K562 (cell line): ENCODE results near the gene MED15. TPM values are rescaled to one million over a fixed set of nuclear protein-coding genes. Genes with fewer than 3 reads are reported as not detected.

ENCODE experiments used
- CBFA2T3 ChIP-seq: fragments of 450-650 bp; IDR thresholded peaks from 2 replicates; pipeline ENCODE4 v1.6.1; 2017
- DACH1 ChIP-seq: fragments of 450-650 bp; IDR thresholded peaks from 2 replicates; pipeline ENCODE4 v1.6.1; 2018; ENCODE audit not compliant: partially characterized antibody
- FOXK1 ChIP-seq: sonication (generic); formaldehyde crosslinking; IDR thresholded peaks from 2 replicates; pipeline ENCODE4 v1.8.0; 2022; ENCODE audit warnings: missing genetic modification reagents, mild to moderate bottlenecking, borderline replicate concordance
- GABPB2 ChIP-seq: fragments of 250-450 bp; sonication (Bioruptor Pico); conservative IDR thresholded peaks from 2 replicates; pipeline ENCODE4 v1.5.1; 2021; ENCODE audit warnings: mild to moderate bottlenecking
- GATA2 ChIP-seq: sonication (generic); formaldehyde crosslinking; IDR thresholded peaks from 2 replicates; pipeline ENCODE4 v1.4.0; 2020; ENCODE audit warnings: mild to moderate bottlenecking, missing genetic modification reagents
- HOMEZ ChIP-seq: fragments of 250-450 bp; sonication (Bioruptor Pico); IDR thresholded peaks from 2 replicates; pipeline ENCODE4 v1.4.0; 2020; ENCODE audit warnings: mild to moderate bottlenecking, moderate library complexity
- IRF2 ChIP-seq: sonication (generic); formaldehyde crosslinking; IDR thresholded peaks from 2 replicates; pipeline ENCODE4 v1.8.1; 2022; ENCODE audit warnings: mild to moderate bottlenecking, missing genetic modification reagents
- MAFG ChIP-seq: fragments of 450-650 bp; conservative IDR thresholded peaks from 2 replicates; pipeline ENCODE4 v1.6.1; 2016; ENCODE audit warnings: missing genetic modification characterization, missing compliant biosample characterization
- MAFK ChIP-seq: IDR thresholded peaks from 2 replicates; pipeline ENCODE4 v1.6.1; 2011; ENCODE audit warnings: low read length, improper control_type of control experiment
- MAX ChIP-seq: sonication (generic); formaldehyde crosslinking; IDR thresholded peaks from 2 replicates; pipeline ENCODE4 v1.9.0; 2022; ENCODE audit warnings: mild to moderate bottlenecking, missing genetic modification reagents
- NR2C1 ChIP-seq, 2 experiments: fragments of 450-650 bp; IDR thresholded peaks; 2 replicates each; pipeline ENCODE4 v1.6.1; 2017; ENCODE audit warnings: mild to moderate bottlenecking in 2 of 2, antibody characterized with exemption in 1 of 2, inconsistent platforms in 1 of 2, missing compliant biosample characterization in 1 of 2, missing genetic modification characterization in 1 of 2
- NR3C1 ChIP-seq: sonication (generic); formaldehyde crosslinking; IDR thresholded peaks from 2 replicates; pipeline ENCODE4 v1.8.1; 2022; ENCODE audit warnings: missing genetic modification reagents
- PURB ChIP-seq: sonication (generic); formaldehyde crosslinking; IDR thresholded peaks from 2 replicates; pipeline ENCODE4 v1.9.0; 2021; ENCODE audit warnings: low read depth, mild to moderate bottlenecking, missing genetic modification reagents
- STAG1 ChIP-seq: sonication (generic); formaldehyde crosslinking; IDR thresholded peaks from 2 replicates; pipeline ENCODE4 v1.5.0; 2020; ENCODE audit warnings: missing genetic modification reagents, borderline replicate concordance
- TFAM ChIP-seq: fragments of 250-450 bp; sonication (Bioruptor Pico); conservative IDR thresholded peaks from 2 replicates; pipeline ENCODE4 v1.5.0; 2021; ENCODE audit warnings: mild to moderate bottlenecking, moderate library complexity
- USF1 ChIP-seq: sonication (generic); formaldehyde crosslinking; IDR thresholded peaks from 2 replicates; pipeline ENCODE4 v1.9.0; 2022; ENCODE audit warnings: mild to moderate bottlenecking, missing genetic modification reagents
- YY1 ChIP-seq, 3 experiments: IDR thresholded peaks; 2 replicates each; pipeline ENCODE4 v1.6.1; 2011; ENCODE audit warnings: low read length in 2 of 3, mild to moderate bottlenecking in 2 of 3, moderate library complexity in 2 of 3, borderline replicate concordance in 1 of 3, control low read depth in 1 of 3, low read depth in 1 of 3; ENCODE audit not compliant: insufficient read depth in 3 of 3, insufficient replicate concordance in 2 of 3, control insufficient read depth in 1 of 3, insufficient read length in 1 of 3; ENCODE audit errors: extremely low read depth in 1 of 3
- ZBTB7A ChIP-seq: IDR thresholded peaks from 2 replicates; pipeline ENCODE4 v1.6.1; 2011; ENCODE audit warnings: low read depth, mild to moderate bottlenecking, low read length, moderate library complexity, borderline replicate concordance; ENCODE audit not compliant: control insufficient read depth
- ZFP30 ChIP-seq: fragments of 250-450 bp; sonication (Bioruptor Pico); IDR thresholded peaks from 2 replicates; pipeline ENCODE4 v1.8.0; 2022; ENCODE audit warnings: moderate library complexity, mild to moderate bottlenecking, inconsistent platforms, borderline replicate concordance
- ZFPM2 ChIP-seq: fragments of 250-450 bp; sonication (Bioruptor Pico); IDR thresholded peaks from 2 replicates; pipeline ENCODE4 v1.5.1; 2022; ENCODE audit warnings: mild to moderate bottlenecking
- ZNF696 ChIP-seq: fragments of 250-450 bp; sonication (Bioruptor Pico); conservative IDR thresholded peaks from 2 replicates; pipeline ENCODE4 v1.4.0; 2020; ENCODE audit warnings: mild to moderate bottlenecking, moderate library complexity
- polyA plus RNA-seq, 8 experiments: library from polyadenylated mRNA; depleted of rRNA in 4 of 8; stranded (reverse) in 5 of 8; unstranded in 3 of 8; fragments of >200 nt; fragmentation: Nextera tagmentation in 2 of 8; fragmentation: Illumina TruSeq in 1 of 8; extraction: Ambion mirVana in 2 of 8; extraction: Trizol in 1 of 8; gene quantifications; 2 replicates each; pipeline versions ENCODE4 v1.2.1 to v1.2.3, GENCODE V29; 2011 to 2014; ENCODE audit warnings: inconsistent platforms in 1 of 8, missing spikeins in 1 of 8
- total RNA-seq, 7 experiments: library from RNA; depleted of rRNA in 6 of 7; stranded (reverse); fragments of >200 nt in 6 of 7; fragmentation: Illumina TruSeq in 2 of 7; extraction: Trizol in 2 of 7; gene quantifications; 2 replicates each; pipeline versions ENCODE4 v1.2.1 to v1.2.3, GENCODE V29; 2011 to 2021; ENCODE audit warnings: low replicate concordance in 1 of 7

MED15 gene
- total and polyA plus RNA-seq, 9 of the 15 experiments (the other 6 are each of a cell fraction or from before 2014, with no cell fraction given): 4.0 to 271 (median 60.1) TPM

GRCh38 chr22:20466659-20467379, 40.6 kb upstream of the MED15 start (continued):
- TF ChIP-seq ZBTB7A (0 out of 2 replicates have a peak, but pooled peaks have one; percentile 16), DACH1 (no peak), MAFK (no peak), CBFA2T3 (peak; percentile 31; the same call in 1 of the 2 replicates), NR3C1 (CRISPR knock-in tag) (0 out of 2 replicates have a peak, but pooled peaks have one; percentile 29), YY1 (IDR thresholded peaks at IDR 0.05; ENCODE audit: borderline replicate concordance in 1 of 3, control insufficient read depth in 1 of 3, extremely low read depth in 1 of 3, insufficient read depth in 3 of 3, insufficient read length in 1 of 3, insufficient replicate concordance in 2 of 3, low read depth in 1 of 3, low read length in 2 of 3) (no peak), FOXK1 (CRISPR knock-in tag) (0 out of 2 replicates have a peak, but pooled peaks have one; percentile 82), PURB (peak; percentile 93; the same call in 1 of the 2 replicates), NR2C1 (IDR thresholded peaks at IDR 0.05) (no peak), NR2C1 (tag; IDR thresholded peaks at IDR 0.05) (peak; percentile 18; the same call in 1 of the 2 replicates), TFAM (CRISPR knock-in tag) (no peak), IRF2 (CRISPR knock-in tag) (0 out of 2 replicates have a peak, but pooled peaks have one; percentile 44), GATA2 (CRISPR knock-in tag) (0 out of 2 replicates have a peak, but pooled peaks have one; percentile 21), ZFP30 (no peak), ZNF696 (CRISPR knock-in tag) (no peak), MAFG (tag) (no peak), USF1 (CRISPR knock-in tag) (peak; percentile 39; the same call in 1 of the 2 replicates), HOMEZ (CRISPR knock-in tag) (no peak), MAX (CRISPR knock-in tag) (0 out of 2 replicates have a peak, but pooled peaks have one; percentile 21), ZFPM2 (CRISPR knock-in tag) (0 out of 2 replicates have a peak, but pooled peaks have one; percentile 84), STAG1 (CRISPR knock-in tag) (peak; percentile 29), GABPB2 (CRISPR knock-in tag) (no peak; the same call in 1 of the 2 replicates)
